Skeletal muscle satellite cell (primary cell): ENCODE results near the gene CYFIP1.

Experiments
- H3K27me3 ChIP-seq: 2 replicates; pipeline ENCODE4 v1.7.0; 2013; ENCODE audit warnings: low read length; ENCODE audit not compliant: control insufficient read depth, insufficient read depth
- H3K36me3 ChIP-seq: 2 replicates; pipeline ENCODE4 v1.7.0; 2013; ENCODE audit warnings: mild to moderate bottlenecking, control low read depth, low read length; ENCODE audit not compliant: insufficient read depth
- H3K4me1 ChIP-seq: 2 replicates; pipeline ENCODE4 v1.7.0; 2013; ENCODE audit warnings: low read length; ENCODE audit not compliant: control insufficient read depth, insufficient read depth
- H3K4me2 ChIP-seq: 2 replicates; pipeline ENCODE4 v1.7.0; 2013; ENCODE audit warnings: mild to moderate bottlenecking, low read length
- H3K4me3 ChIP-seq: 2 replicates; pipeline ENCODE4 v1.7.0; 2013; ENCODE audit warnings: low read length
- H3K9ac ChIP-seq: 2 replicates; pipeline ENCODE4 v1.7.0; 2013; ENCODE audit warnings: mild to moderate bottlenecking, low read depth, low read length, moderate library complexity
- H3K9me3 ChIP-seq: replicated peaks from 2 replicates; pipeline ENCODE4 v1.7.0; 2013; ENCODE audit warnings: mild to moderate bottlenecking, control low read depth, low read length

CYFIP1 gene

GRCh38 chr15:22892333-22892732 is 87.8 kb downstream of the CYFIP1 start:
- Histone ChIP-seq H3K4me1 (peaks cover 21% of the 10 kb centered on the region), H3K9ac (no peak overlapping the region), H3K4me3 (no peak overlapping the region), H3K27me3 (no peaks in the 10 kb centered on the region), H3K36me3 (peaks cover 23% of the 10 kb centered on the region), H3K4me2 (no peak overlapping the region), H3K9me3 (no peaks in the 10 kb centered on the region)

- H3K27me3 ChIP-seq, result no peaks in the 10 kb centered on the region
- peaks cover 29% of the 10 kb centered on the region for H3K36me3 ChIP-seq
- no peak overlapping the region for H3K9ac ChIP-seq
- H3K4me3 ChIP-seq, result no peak overlapping the region
- no peak overlapping the region for H3K4me2 ChIP-seq
- peaks cover 28% of the 10 kb centered on the region for H3K4me1 ChIP-seq
- H3K9me3 ChIP-seq, result no peaks in the 10 kb centered on the region
Observed at GRCh38 chr15:22891426-22892210, 88.5 kb downstream of the CYFIP1 start.

- peaks cover 30% of the 10 kb centered on the region for H3K36me3 ChIP-seq
Observed at GRCh38 chr15:22890296-22890695, 89.9 kb downstream of the CYFIP1 start.

GRCh38 chr15:22889146-22889818 is 90.9 kb downstream of the CYFIP1 start:
- Histone ChIP-seq H3K4me1 (peaks cover 23% of the 10 kb centered on the region), H3K9ac (no peak overlapping the region), H3K4me2 (no peak overlapping the region), H3K4me3 (no peak overlapping the region), H3K27me3 (no peaks in the 10 kb centered on the region), H3K9me3 (no peaks in the 10 kb centered on the region), H3K36me3 (peaks cover 30% of the 10 kb centered on the region)

More at GRCh38 chr15:22890296-22890695, 89.9 kb downstream of the CYFIP1 start:
- no peaks in the 10 kb centered on the region for H3K27me3 ChIP-seq
- peaks cover 24% of the 10 kb centered on the region for H3K4me1 ChIP-seq
- no peak overlapping the region for H3K4me3 ChIP-seq
- no peaks in the 10 kb centered on the region for H3K9me3 ChIP-seq
- H3K4me2 ChIP-seq, result no peak overlapping the region
- H3K9ac ChIP-seq, result no peak overlapping the region

GRCh38 chr15:22888120-22888859 is 91.9 kb downstream of the CYFIP1 start:
- no peaks in the 10 kb centered on the region for H3K9me3 ChIP-seq
- no peak overlapping the region for H3K4me3 ChIP-seq
- H3K9ac ChIP-seq, result peak overlapping the region; percentile 59
- no peaks in the 10 kb centered on the region for H3K27me3 ChIP-seq
- H3K4me1 ChIP-seq, result peaks cover 23% of the 10 kb centered on the region
- H3K4me2 ChIP-seq, result peak overlapping the region; percentile 65
- H3K36me3 ChIP-seq, result peaks cover 24% of the 10 kb centered on the region

GRCh38 chr15:22887157-22887951 is 92.8 kb downstream of the CYFIP1 start:
- peak overlapping the region; percentile 37 for H3K4me3 ChIP-seq
- H3K9ac ChIP-seq, result peak overlapping the region; percentile 59
- peak overlapping the region; percentile 65 for H3K4me2 ChIP-seq
- H3K9me3 ChIP-seq, result no peaks in the 10 kb centered on the region
- H3K27me3 ChIP-seq, result no peaks in the 10 kb centered on the region
- peaks cover 26% of the 10 kb centered on the region for H3K36me3 ChIP-seq
- peaks cover 23% of the 10 kb centered on the region for H3K4me1 ChIP-seq

- H3K27me3 ChIP-seq, result no peaks in the 10 kb centered on the region
- no peak overlapping the region for H3K4me3 ChIP-seq
- peaks cover 39% of the 10 kb centered on the region for H3K36me3 ChIP-seq
- H3K9ac ChIP-seq, result no peak overlapping the region
- H3K9me3 ChIP-seq, result no peaks in the 10 kb centered on the region
- no peak overlapping the region for H3K4me2 ChIP-seq
- peaks cover 23% of the 10 kb centered on the region for H3K4me1 ChIP-seq
Observed at GRCh38 chr15:22885120-22885519, 95.0 kb downstream of the CYFIP1 start.

- no peak overlapping the region for H3K4me3 ChIP-seq
- H3K4me1 ChIP-seq, result peaks cover 23% of the 10 kb centered on the region
- H3K27me3 ChIP-seq, result no peaks in the 10 kb centered on the region
- no peak overlapping the region for H3K4me2 ChIP-seq
- H3K9ac ChIP-seq, result no peak overlapping the region
- H3K9me3 ChIP-seq, result no peaks in the 10 kb centered on the region
- peaks cover 42% of the 10 kb centered on the region for H3K36me3 ChIP-seq
Observed at GRCh38 chr15:22884344-22884743, 95.8 kb downstream of the CYFIP1 start.

GRCh38 chr15:22883196-22883595 is 97.0 kb downstream of the CYFIP1 start:
- no peak overlapping the region for H3K9ac ChIP-seq

GRCh38 chr15:22881739-22882440 is 98.3 kb downstream of the CYFIP1 start:
- H3K9ac ChIP-seq, result no peak overlapping the region
- no peaks in the 10 kb centered on the region for H3K9me3 ChIP-seq
- no peaks in the 10 kb centered on the region for H3K27me3 ChIP-seq
- H3K4me3 ChIP-seq, result no peak overlapping the region
- peaks cover 3% of the 10 kb centered on the region for H3K4me1 ChIP-seq
- no peak overlapping the region for H3K4me2 ChIP-seq
- peaks cover 50% of the 10 kb centered on the region for H3K36me3 ChIP-seq

More at GRCh38 chr15:22883196-22883595, 97.0 kb downstream of the CYFIP1 start:
- no peak overlapping the region for H3K4me3 ChIP-seq
- H3K4me1 ChIP-seq, result peaks cover 16% of the 10 kb centered on the region
- no peak overlapping the region for H3K4me2 ChIP-seq
- peaks cover 44% of the 10 kb centered on the region for H3K36me3 ChIP-seq
- no peaks in the 10 kb centered on the region for H3K9me3 ChIP-seq
- no peaks in the 10 kb centered on the region for H3K27me3 ChIP-seq
